ENCODE measurements around the gene CFAP299.

CFAP299 gene

GRCh38 chr4:80343887-80344286 is 8.4 kb downstream of the CFAP299 start:
- TF ChIP-seq CTCF (IDR thresholded peaks at IDR 0.05; ENCODE audit: low read depth, low read length), result no peak
- H3K4me3 ChIP-seq (ENCODE audit: low read depth, low read length), result no peak overlapping the region

GRCh38 chr4:80360084-80360483 is 24.6 kb downstream of the CFAP299 start:
- H3K4me3 ChIP-seq (ENCODE audit: low read depth, low read length), result no peak overlapping the region
- no peak for TF ChIP-seq CTCF (IDR thresholded peaks at IDR 0.05; ENCODE audit: low read depth, low read length)

GRCh38 chr4:80360900-80361299 is 25.4 kb downstream of the CFAP299 start:
- no peak for TF ChIP-seq CTCF (IDR thresholded peaks at IDR 0.05; ENCODE audit: low read depth, low read length)
- H3K4me3 ChIP-seq (ENCODE audit: low read depth, low read length), result no peak overlapping the region

- no peak overlapping the region for H3K4me3 ChIP-seq (ENCODE audit: low read depth, low read length)
- 0 out of 2 replicates have a peak, but pooled peaks have one; percentile 7 for TF ChIP-seq CTCF (IDR thresholded peaks at IDR 0.05; ENCODE audit: low read depth, low read length)
These were observed 25.9 kb downstream of the CFAP299 start for GRCh38 chr4:80361329-80361900.

GRCh38 chr4:80362578-80363181 is 27.1 kb downstream of the CFAP299 start:
- peak; percentile 81 for TF ChIP-seq CTCF (IDR thresholded peaks at IDR 0.05; ENCODE audit: low read depth, low read length)
- H3K4me3 ChIP-seq (ENCODE audit: low read depth, low read length), result no peak overlapping the region

- H3K4me3 ChIP-seq (ENCODE audit: low read depth, low read length), result no peak overlapping the region
- TF ChIP-seq CTCF (IDR thresholded peaks at IDR 0.05; ENCODE audit: low read depth, low read length), result peak; percentile 62
These were observed 30.4 kb downstream of the CFAP299 start for GRCh38 chr4:80365928-80366327.

- H3K4me3 ChIP-seq (ENCODE audit: low read depth, low read length), result no peak overlapping the region
- TF ChIP-seq CTCF (IDR thresholded peaks at IDR 0.05; ENCODE audit: low read depth, low read length), result no peak
These were observed 32.2 kb downstream of the CFAP299 start for GRCh38 chr4:80367737-80368136.

All from WI38 (cell line).